K562 (cell line): ENCODE data around the gene CENPT. TPM values are rescaled to one million over a fixed set of nuclear protein-coding genes. Genes with fewer than 3 reads are reported as not detected.
A peak's percentile ranks its signal among the peaks of the same experiment; 100 is the strongest.

Experiments
- BRD9 ChIP-seq: fragments of 450-650 bp; IDR thresholded peaks from 2 replicates; pipeline ENCODE4 v1.6.1; 2018; ENCODE audit warnings: low read depth; ENCODE audit not compliant: partially characterized antibody
- CEBPG ChIP-seq, 3 experiments: fragments of 200-800 bp in 1 of 3; sonication (Bioruptor generic) in 1 of 3; sonication (generic) in 1 of 3; formaldehyde crosslinking in 1 of 3; IDR thresholded peaks in 2 of 3; conservative IDR thresholded peaks in 1 of 3; 2 replicates each; pipeline versions ENCODE4 v1.6.1 to v1.8.0; 2016 to 2022; ENCODE audit warnings: missing compliant biosample characterization in 2 of 3, missing genetic modification characterization in 2 of 3, mild to moderate bottlenecking in 1 of 3, missing genetic modification reagents in 1 of 3
- DIDO1 ChIP-seq: fragments of 450-650 bp; IDR thresholded peaks from 2 replicates; pipeline ENCODE4 v1.6.1; 2016; ENCODE audit warnings: low read depth, missing biosample characterization, missing genetic modification characterization
- ETV5 ChIP-seq: sonication (generic); formaldehyde crosslinking; IDR thresholded peaks from 2 replicates; pipeline ENCODE4 v1.4.0; 2020; ENCODE audit warnings: low read depth, mild to moderate bottlenecking, missing genetic modification reagents
- FOXA3 ChIP-seq, 2 experiments: fragments of 450-650 bp in 1 of 2; sonication (generic) in 1 of 2; formaldehyde crosslinking; IDR thresholded peaks in 1 of 2; conservative IDR thresholded peaks in 1 of 2; 2 replicates each; pipeline versions ENCODE4 v1.4.0 to v1.8.0; 2020 to 2022; ENCODE audit warnings: mild to moderate bottlenecking in 2 of 2, missing genetic modification reagents in 1 of 2
- JUND ChIP-seq, 2 experiments: IDR thresholded peaks; 2 replicates in 1 of 2; 3 replicates in 1 of 2; pipeline ENCODE4 v1.6.1; 2011; ENCODE audit warnings: borderline replicate concordance in 2 of 2, low read depth in 2 of 2, low read length in 2 of 2, improper control_type of control experiment in 1 of 2, missing biosample characterization in 1 of 2, missing genetic modification characterization in 1 of 2, missing genetic modification reagents in 1 of 2
- MAFF ChIP-seq: IDR thresholded peaks from 2 replicates; pipeline ENCODE4 v1.6.1; 2012; ENCODE audit warnings: low read length, improper control_type of control experiment
- PHB2 ChIP-seq: fragments of 450-650 bp; IDR thresholded peaks from 2 replicates; pipeline ENCODE4 v1.6.1; 2017; ENCODE audit warnings: low read depth
- POLR2B ChIP-seq: fragments of 450-650 bp; IDR thresholded peaks from 2 replicates; pipeline ENCODE4 v1.6.1; 2018; ENCODE audit warnings: low read depth; ENCODE audit not compliant: partially characterized antibody
- SREBF1 ChIP-seq: fragments of 150-350 bp; IDR thresholded peaks from 2 replicates; pipeline ENCODE4 v1.6.1; 2014; ENCODE audit warnings: antibody characterized with exemption, low read depth, low read length, borderline replicate concordance
- SRSF9 ChIP-seq: fragments of 200-400 bp; formaldehyde crosslinking; IDR thresholded peaks from 2 replicates; pipeline ENCODE4 v1.6.1; 2017; ENCODE audit warnings: low read depth, low read length, borderline replicate concordance
- TFAP4 ChIP-seq: sonication (generic); formaldehyde crosslinking; IDR thresholded peaks from 2 replicates; pipeline ENCODE4 v1.8.0; 2022; ENCODE audit warnings: missing genetic modification reagents, mild to moderate bottlenecking, moderate library complexity, borderline replicate concordance
- TGIF2 ChIP-seq: sonication (generic); formaldehyde crosslinking; IDR thresholded peaks from 2 replicates; pipeline ENCODE4 v1.8.1; 2022; ENCODE audit warnings: mild to moderate bottlenecking, missing genetic modification reagents, moderate library complexity
- ZKSCAN1 ChIP-seq: fragments of 150-350 bp; IDR thresholded peaks from 2 replicates; pipeline ENCODE4 v1.6.1; 2016; ENCODE audit warnings: low read depth, low read length
- ZNF436 ChIP-seq: fragments of 250-450, 450-650 bp; sonication (Bioruptor Pico); formaldehyde crosslinking; IDR thresholded peaks from 2 replicates; pipeline ENCODE4 v1.7.0; 2020; ENCODE audit warnings: mild to moderate bottlenecking
- ZNF586 ChIP-seq: fragments of 450-650 bp; formaldehyde crosslinking; conservative IDR thresholded peaks from 2 replicates; pipeline ENCODE4 v1.4.0; 2020; ENCODE audit warnings: mild to moderate bottlenecking, moderate library complexity
- polyA plus RNA-seq, 8 experiments: library from polyadenylated mRNA; depleted of rRNA in 4 of 8; stranded (reverse) in 5 of 8; unstranded in 3 of 8; fragments of >200 nt; fragmentation: Nextera tagmentation in 2 of 8; fragmentation: Illumina TruSeq in 1 of 8; extraction: Ambion mirVana in 2 of 8; extraction: Trizol in 1 of 8; gene quantifications; 2 replicates each; pipeline versions ENCODE4 v1.2.1 to v1.2.3, GENCODE V29; 2011 to 2014; ENCODE audit warnings: inconsistent platforms in 1 of 8, missing spikeins in 1 of 8
- total RNA-seq, 7 experiments: library from RNA; depleted of rRNA in 6 of 7; stranded (reverse); fragments of >200 nt in 6 of 7; fragmentation: Illumina TruSeq in 2 of 7; extraction: Trizol in 2 of 7; gene quantifications; 2 replicates each; pipeline versions ENCODE4 v1.2.1 to v1.2.3, GENCODE V29; 2011 to 2021; ENCODE audit warnings: low replicate concordance in 1 of 7
- TF ChIP-seq, protein P1 (sequence below): sonication (generic); formaldehyde crosslinking; IDR thresholded peaks from 2 replicates; pipeline ENCODE4 v1.8.0; 2023; ENCODE audit warnings: mild to moderate bottlenecking, missing genetic modification reagents
- TF ChIP-seq, protein P2 (sequence below): fragments of 250-450 bp; sonication (Bioruptor Pico); IDR thresholded peaks from 2 replicates; pipeline ENCODE4 v1.9.0; 2021; ENCODE audit warnings: mild to moderate bottlenecking
- TF ChIP-seq, protein P3 (sequence below): fragments of 450-650 bp; formaldehyde crosslinking; IDR thresholded peaks from 2 replicates; pipeline ENCODE4 v1.4.0; 2020; ENCODE audit warnings: mild to moderate bottlenecking, moderate library complexity
- TF ChIP-seq, protein P4 (sequence below): fragments of 450-650 bp; IDR thresholded peaks from 2 replicates; pipeline ENCODE4 v1.6.1; 2016

The CENPT gene
- total and polyA plus RNA-seq, 9 of the 15 experiments (the other 6 are each of a cell fraction or from before 2014, with no cell fraction given): 3.6 to 94.2 (median 44.1) TPM

- TF ChIP-seq TGIF2 (CRISPR knock-in tag): peak; percentile 43; the same call in 1 of the 2 replicates
- TF ChIP-seq, protein P1, sequence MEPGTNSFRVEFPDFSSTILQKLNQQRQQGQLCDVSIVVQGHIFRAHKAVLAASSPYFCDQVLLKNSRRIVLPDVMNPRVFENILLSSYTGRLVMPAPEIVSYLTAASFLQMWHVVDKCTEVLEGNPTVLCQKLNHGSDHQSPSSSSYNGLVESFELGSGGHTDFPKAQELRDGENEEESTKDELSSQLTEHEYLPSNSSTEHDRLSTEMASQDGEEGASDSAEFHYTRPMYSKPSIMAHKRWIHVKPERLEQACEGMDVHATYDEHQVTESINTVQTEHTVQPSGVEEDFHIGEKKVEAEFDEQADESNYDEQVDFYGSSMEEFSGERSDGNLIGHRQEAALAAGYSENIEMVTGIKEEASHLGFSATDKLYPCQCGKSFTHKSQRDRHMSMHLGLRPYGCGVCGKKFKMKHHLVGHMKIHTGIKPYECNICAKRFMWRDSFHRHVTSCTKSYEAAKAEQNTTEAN: peak; percentile 87
- peak; percentile 93 for TF ChIP-seq ETV5 (CRISPR knock-in tag)
- peak; percentile 80; the same call in 1 of the 2 replicates for TF ChIP-seq TFAP4 (CRISPR knock-in tag)
- TF ChIP-seq, protein P2, sequence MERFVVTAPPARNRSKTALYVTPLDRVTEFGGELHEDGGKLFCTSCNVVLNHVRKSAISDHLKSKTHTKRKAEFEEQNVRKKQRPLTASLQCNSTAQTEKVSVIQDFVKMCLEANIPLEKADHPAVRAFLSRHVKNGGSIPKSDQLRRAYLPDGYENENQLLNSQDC (CRISPR knock-in tag): peak; percentile 90; the same call in 1 of the 2 replicates
- no peak for TF ChIP-seq PHB2
- TF ChIP-seq, protein P3, sequence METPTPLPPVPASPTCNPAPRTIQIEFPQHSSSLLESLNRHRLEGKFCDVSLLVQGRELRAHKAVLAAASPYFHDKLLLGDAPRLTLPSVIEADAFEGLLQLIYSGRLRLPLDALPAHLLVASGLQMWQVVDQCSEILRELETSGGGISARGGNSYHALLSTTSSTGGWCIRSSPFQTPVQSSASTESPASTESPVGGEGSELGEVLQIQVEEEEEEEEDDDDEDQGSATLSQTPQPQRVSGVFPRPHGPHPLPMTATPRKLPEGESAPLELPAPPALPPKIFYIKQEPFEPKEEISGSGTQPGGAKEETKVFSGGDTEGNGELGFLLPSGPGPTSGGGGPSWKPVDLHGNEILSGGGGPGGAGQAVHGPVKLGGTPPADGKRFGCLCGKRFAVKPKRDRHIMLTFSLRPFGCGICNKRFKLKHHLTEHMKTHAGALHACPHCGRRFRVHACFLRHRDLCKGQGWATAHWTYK: peak; percentile 78; the same call in 1 of the 2 replicates
- no peak for TF ChIP-seq MAFF
- peak; percentile 75 for TF ChIP-seq JUND (IDR thresholded peaks at IDR 0.05; ENCODE audit: borderline replicate concordance, low read depth, low read length)
- peak; percentile 49; the same call in 1 of the 3 replicates for TF ChIP-seq JUND (tag; IDR thresholded peaks at IDR 0.05; ENCODE audit: borderline replicate concordance, low read depth, low read length)
- TF ChIP-seq ZNF436 (CRISPR knock-in tag): 0 out of 2 replicates have a peak, but pooled peaks have one; percentile 47
- TF ChIP-seq BRD9: no peak
- no peak for TF ChIP-seq SREBF1
- peak; percentile 51 for TF ChIP-seq POLR2B
- peak; percentile 41; the same call in 1 of the 2 replicates for TF ChIP-seq CEBPG (CRISPR knock-in tag; IDR thresholded peaks at IDR 0.05)
- no peak for TF ChIP-seq CEBPG (tag; conservative IDR thresholded peaks at IDR 0.05 in 1 of 2, IDR thresholded peaks at IDR 0.05 in 1 of 2)
- TF ChIP-seq SRSF9: no peak
- no peak for TF ChIP-seq ZKSCAN1
- peak; percentile 75 for TF ChIP-seq DIDO1 (tag)
- peak; percentile 3 to 49; a peak in 2 of 4 replicates for TF ChIP-seq FOXA3 (CRISPR knock-in tag; conservative IDR thresholded peaks at IDR 0.05 in 1 of 2, IDR thresholded peaks at IDR 0.05 in 1 of 2)
- TF ChIP-seq ZNF586 (CRISPR knock-in tag): no peak
- TF ChIP-seq, protein P4, sequence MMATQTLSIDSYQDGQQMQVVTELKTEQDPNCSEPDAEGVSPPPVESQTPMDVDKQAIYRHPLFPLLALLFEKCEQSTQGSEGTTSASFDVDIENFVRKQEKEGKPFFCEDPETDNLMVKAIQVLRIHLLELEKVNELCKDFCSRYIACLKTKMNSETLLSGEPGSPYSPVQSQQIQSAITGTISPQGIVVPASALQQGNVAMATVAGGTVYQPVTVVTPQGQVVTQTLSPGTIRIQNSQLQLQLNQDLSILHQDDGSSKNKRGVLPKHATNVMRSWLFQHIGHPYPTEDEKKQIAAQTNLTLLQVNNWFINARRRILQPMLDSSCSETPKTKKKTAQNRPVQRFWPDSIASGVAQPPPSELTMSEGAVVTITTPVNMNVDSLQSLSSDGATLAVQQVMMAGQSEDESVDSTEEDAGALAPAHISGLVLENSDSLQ: peak; percentile 47; the same call in 1 of the 2 replicates
These were observed 25.3 kb upstream of the CENPT start, which contains the start of gene EDC4 (continued) for GRCh38 chr16:67872631-67873434.
